Large intestine (tissue), 3 donors: Measurements from ENCODE around the gene TAB2. TPM values are rescaled to one million over a fixed set of nuclear protein-coding genes. Genes with fewer than 3 reads are reported as not detected.

ENCODE experiments used
- DNase-seq, 2 donors: peaks; one replicate each; pipeline versions ENCODE4 v3.0.0 to v3.0.0-alpha.2; 2013
- H3K27ac ChIP-seq: one replicate; pipeline ENCODE4 v1.5.1; 2013; ENCODE audit warnings: low read length
- H3K27me3 ChIP-seq: 2 replicates; pipeline ENCODE4 v1.6.1; 2013; ENCODE audit warnings: low read length; ENCODE audit not compliant: control insufficient read depth, insufficient read depth
- H3K36me3 ChIP-seq: 2 replicates; pipeline ENCODE4 v1.6.1; 2013; ENCODE audit warnings: low read length; ENCODE audit not compliant: control insufficient read depth, insufficient read depth
- H3K4me1 ChIP-seq: one replicate; pipeline ENCODE4 v1.6.1; 2013; ENCODE audit warnings: low read length; ENCODE audit not compliant: control insufficient read depth, insufficient read depth
- H3K4me3 ChIP-seq: one replicate; pipeline ENCODE4 v1.5.1; 2013; ENCODE audit warnings: low read length
- H3K9me3 ChIP-seq: one replicate; pipeline ENCODE4 v1.6.1; 2013; ENCODE audit warnings: mild to moderate bottlenecking, low read depth, low read length, moderate library complexity; ENCODE audit not compliant: control insufficient read depth
- whole genome bisulfite sequencing: methylation state at CpG from one replicate; pipeline ENCODE4 v1.1.5; 2013; ENCODE audit warnings: low lambda C conversion rate; ENCODE audit not compliant: insufficient coverage; 5-methylcytosine and 5-hydroxymethylcytosine counted together
- polyA plus RNA-seq: library from polyadenylated mRNA; unstranded; fragments of 120-200 nt; gene quantifications from one replicate; pipeline ENCODE4 v1.2.1, GENCODE V29; 2013

Gene TAB2
- polyA plus RNA-seq, 1 donor: 43.7 TPM

GRCh38 chr6:149332602-149333265, 15.2 kb downstream of the TAB2 start:
- DNase-seq: no peak
- H3K27me3 ChIP-seq: no peaks in the 10 kb centered on the region
- 14% methylated on average over 2 of the region's 5 CpGs for WGBS
- no peak overlapping the region for H3K4me3 ChIP-seq
- no peaks in the 10 kb centered on the region for H3K9me3 ChIP-seq
- no peak overlapping the region for H3K27ac ChIP-seq
- no peaks in the 10 kb centered on the region for H3K36me3 ChIP-seq
- no peaks in the 10 kb centered on the region for H3K4me1 ChIP-seq

GRCh38 chr6:149333266-149333620, 15.7 kb downstream of the TAB2 start:
- H3K4me1 ChIP-seq: no peaks in the 10 kb centered on the region

GRCh38 chr6:149334201-149334600, 16.7 kb downstream of the TAB2 start:
- 83% methylated on average over 1 of the region's 3 CpGs for WGBS
- no peaks in the 10 kb centered on the region for H3K9me3 ChIP-seq
- no peaks in the 10 kb centered on the region for H3K36me3 ChIP-seq
- no peak overlapping the region for H3K4me3 ChIP-seq
- no peaks in the 10 kb centered on the region for H3K27me3 ChIP-seq
- DNase-seq: no peak
- H3K4me1 ChIP-seq: no peaks in the 10 kb centered on the region
- no peak overlapping the region for H3K27ac ChIP-seq

More at GRCh38 chr6:149333266-149333620, 15.7 kb downstream of the TAB2 start:
- Histone ChIP-seq H3K4me3 (no peak overlapping the region), H3K27me3 (no peaks in the 10 kb centered on the region), H3K27ac (no peak overlapping the region), H3K9me3 (no peaks in the 10 kb centered on the region), H3K36me3 (no peaks in the 10 kb centered on the region)
- DNase-seq: no peak
- no CpG with 5 or more reads among the region's 4 CpGs for WGBS

GRCh38 chr6:149334682-149335160, 17.2 kb downstream of the TAB2 start:
- no CpG with 5 or more reads among the region's 2 CpGs for WGBS
- no peaks in the 10 kb centered on the region for H3K27me3 ChIP-seq
- DNase-seq: no peak
- H3K9me3 ChIP-seq: no peaks in the 10 kb centered on the region
- no peaks in the 10 kb centered on the region for H3K4me1 ChIP-seq
- no peak overlapping the region for H3K27ac ChIP-seq
- no peaks in the 10 kb centered on the region for H3K36me3 ChIP-seq
- H3K4me3 ChIP-seq: no peak overlapping the region

GRCh38 chr6:149335924-149336608, 18.6 kb downstream of the TAB2 start:
- no peak overlapping the region for H3K27ac ChIP-seq
- H3K4me1 ChIP-seq: no peaks in the 10 kb centered on the region
- H3K27me3 ChIP-seq: no peaks in the 10 kb centered on the region
- H3K9me3 ChIP-seq: no peaks in the 10 kb centered on the region
- H3K4me3 ChIP-seq: no peak overlapping the region
- H3K36me3 ChIP-seq: no peaks in the 10 kb centered on the region
- WGBS: 82% methylated on average over 1 of the region's 4 CpGs
- DNase-seq: no peak

GRCh38 chr6:149336609-149336928, 19.1 kb downstream of the TAB2 start:
- DNase-seq: no peak
- Histone ChIP-seq H3K4me3 (no peak overlapping the region), H3K9me3 (no peaks in the 10 kb centered on the region), H3K4me1 (no peaks in the 10 kb centered on the region), H3K36me3 (no peaks in the 10 kb centered on the region), H3K27me3 (no peaks in the 10 kb centered on the region), H3K27ac (no peak overlapping the region)

GRCh38 chr6:149337320-149337719, 19.8 kb downstream of the TAB2 start:
- Histone ChIP-seq H3K9me3 (no peaks in the 10 kb centered on the region), H3K36me3 (no peaks in the 10 kb centered on the region), H3K4me3 (no peak overlapping the region), H3K4me1 (no peaks in the 10 kb centered on the region), H3K27me3 (no peaks in the 10 kb centered on the region), H3K27ac (no peak overlapping the region)
- no CpG with 5 or more reads among the region's 1 CpG for WGBS
- no peak for DNase-seq

GRCh38 chr6:149340200-149340599, 22.7 kb downstream of the TAB2 start:
- Histone ChIP-seq H3K4me3 (no peak overlapping the region), H3K36me3 (no peaks in the 10 kb centered on the region), H3K27ac (no peak overlapping the region), H3K9me3 (no peaks in the 10 kb centered on the region), H3K27me3 (no peaks in the 10 kb centered on the region), H3K4me1 (no peaks in the 10 kb centered on the region)
- 88% methylated on average over 4 of the region's 4 CpGs for WGBS
- DNase-seq: no peak

GRCh38 chr6:149342525-149342924, 25.0 kb downstream of the TAB2 start:
- Histone ChIP-seq H3K4me3 (no peak overlapping the region), H3K4me1 (no peaks in the 10 kb centered on the region), H3K9me3 (no peaks in the 10 kb centered on the region), H3K27me3 (no peaks in the 10 kb centered on the region), H3K27ac (no peak overlapping the region), H3K36me3 (peaks cover 4% of the 10 kb centered on the region)
- no peak for DNase-seq
- no CpG with 5 or more reads among the region's 1 CpG for WGBS

GRCh38 chr6:149343501-149343900, 26.0 kb downstream of the TAB2 start:
- WGBS: no CpG with 5 or more reads among the region's 1 CpG
- Histone ChIP-seq H3K27me3 (no peaks in the 10 kb centered on the region), H3K4me3 (no peak overlapping the region), H3K27ac (no peak overlapping the region), H3K9me3 (no peaks in the 10 kb centered on the region), H3K36me3 (peaks cover 4% of the 10 kb centered on the region), H3K4me1 (no peaks in the 10 kb centered on the region)
- no peak for DNase-seq

GRCh38 chr6:149346078-149346477, 28.6 kb downstream of the TAB2 start:
- Histone ChIP-seq H3K4me3 (no peak overlapping the region), H3K36me3 (peaks cover 4% of the 10 kb centered on the region), H3K27ac (no peak overlapping the region), H3K9me3 (no peaks in the 10 kb centered on the region), H3K27me3 (no peaks in the 10 kb centered on the region), H3K4me1 (no peaks in the 10 kb centered on the region)
- WGBS: 100% methylated on average over 2 of the region's 3 CpGs
- DNase-seq: no peak
